Upper lobe of left lung (tissue), 4 donors: ENCODE data around the gene ACTN4.

Experiments used
- EP300 ChIP-seq, 4 donors: sonication (generic); formaldehyde crosslinking; IDR thresholded peaks; one replicate each; pipeline ENCODE4 v1.5.1; 2017; ENCODE audit warnings: antibody characterized with exemption in 4 of 4, control low read depth in 2 of 4
- POLR2A ChIP-seq, 4 donors: fragments of 450-650 bp; IDR thresholded peaks; one replicate each; pipeline ENCODE4 v1.5.1; 2016 to 2017; ENCODE audit warnings: antibody characterized with exemption in 4 of 4, mild to moderate bottlenecking in 2 of 4
- POLR2AphosphoS5 ChIP-seq, 2 donors: sonication (generic); formaldehyde crosslinking; IDR thresholded peaks; one replicate each; pipeline ENCODE4 v1.5.1; 2017; ENCODE audit warnings: antibody characterized with exemption in 2 of 2
- TF ChIP-seq, protein P1 (sequence below), 6 experiments: fragments of 450-650 bp in 4 of 6; fragments of 200-600 bp in 2 of 6; sonication (generic) in 2 of 6; IDR thresholded peaks; one replicate each; pipeline ENCODE4 v1.5.1; 2016 to 2019; ENCODE audit warnings: antibody characterized with exemption in 6 of 6

DNA sequence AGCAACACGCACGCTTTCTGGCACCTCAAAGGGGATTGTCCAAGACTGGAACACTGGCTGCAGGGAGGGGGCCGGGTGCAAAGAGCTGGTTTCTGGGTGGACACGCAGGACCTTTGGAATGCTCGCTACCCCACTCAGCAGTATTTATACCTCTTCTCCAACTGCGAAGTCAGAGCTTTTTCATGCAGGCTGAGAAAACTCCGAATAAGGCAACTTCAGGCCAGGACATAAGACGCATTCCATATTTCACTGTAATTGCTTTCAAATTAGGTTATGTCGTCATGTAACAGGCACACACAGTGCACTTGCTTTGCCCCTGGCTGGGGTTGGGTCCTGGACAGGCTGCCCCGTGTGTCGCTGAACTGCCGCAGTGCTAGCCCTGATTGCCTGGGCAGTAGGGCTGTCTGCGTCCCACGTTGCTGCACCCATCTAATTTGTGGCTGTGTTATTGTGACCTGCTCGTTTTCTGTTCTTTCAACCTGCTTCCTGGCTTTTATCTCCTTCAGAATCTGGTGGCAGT, 44.5 kb downstream of the ACTN4 start:
- TF ChIP-seq POLR2AphosphoS5 (IDR thresholded peaks at IDR 0.05) (peak in 1 of 2 donors; percentile 62), EP300 (IDR thresholded peaks at IDR 0.05) (peak in 1 of 4 donors; percentile 32), POLR2A (IDR thresholded peaks at IDR 0.05) (no peak)
- TF ChIP-seq, protein P1, sequence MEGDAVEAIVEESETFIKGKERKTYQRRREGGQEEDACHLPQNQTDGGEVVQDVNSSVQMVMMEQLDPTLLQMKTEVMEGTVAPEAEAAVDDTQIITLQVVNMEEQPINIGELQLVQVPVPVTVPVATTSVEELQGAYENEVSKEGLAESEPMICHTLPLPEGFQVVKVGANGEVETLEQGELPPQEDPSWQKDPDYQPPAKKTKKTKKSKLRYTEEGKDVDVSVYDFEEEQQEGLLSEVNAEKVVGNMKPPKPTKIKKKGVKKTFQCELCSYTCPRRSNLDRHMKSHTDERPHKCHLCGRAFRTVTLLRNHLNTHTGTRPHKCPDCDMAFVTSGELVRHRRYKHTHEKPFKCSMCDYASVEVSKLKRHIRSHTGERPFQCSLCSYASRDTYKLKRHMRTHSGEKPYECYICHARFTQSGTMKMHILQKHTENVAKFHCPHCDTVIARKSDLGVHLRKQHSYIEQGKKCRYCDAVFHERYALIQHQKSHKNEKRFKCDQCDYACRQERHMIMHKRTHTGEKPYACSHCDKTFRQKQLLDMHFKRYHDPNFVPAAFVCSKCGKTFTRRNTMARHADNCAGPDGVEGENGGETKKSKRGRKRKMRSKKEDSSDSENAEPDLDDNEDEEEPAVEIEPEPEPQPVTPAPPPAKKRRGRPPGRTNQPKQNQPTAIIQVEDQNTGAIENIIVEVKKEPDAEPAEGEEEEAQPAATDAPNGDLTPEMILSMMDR (IDR thresholded peaks at IDR 0.05) = no peak
